Right lobe of liver (tissue), 4 donors: ENCODE results near the gene METTL22.

Source experiments
- POLR2A ChIP-seq: fragments of 450-650 bp; IDR thresholded peaks from one replicate; pipeline ENCODE4 v1.6.1; 2017; ENCODE audit warnings: antibody characterized with exemption, mild to moderate bottlenecking
- TF ChIP-seq, protein P1 (sequence below), 4 donors: fragments of 200-600 bp in 3 of 4; fragments of 450-650 bp in 1 of 4; IDR thresholded peaks; one replicate each; pipeline versions ENCODE4 v1.5.1 to v1.8.0; 2016 to 2022; ENCODE audit warnings: antibody characterized with exemption in 4 of 4, mild to moderate bottlenecking in 2 of 4
- donor health status: DM: no; HTN: no; CAD: no.
- donor health status: DM: no; HTN: no; CAD: no.
- donor health status: DM: no; HTN: yes; CAD: no.

DNA sequence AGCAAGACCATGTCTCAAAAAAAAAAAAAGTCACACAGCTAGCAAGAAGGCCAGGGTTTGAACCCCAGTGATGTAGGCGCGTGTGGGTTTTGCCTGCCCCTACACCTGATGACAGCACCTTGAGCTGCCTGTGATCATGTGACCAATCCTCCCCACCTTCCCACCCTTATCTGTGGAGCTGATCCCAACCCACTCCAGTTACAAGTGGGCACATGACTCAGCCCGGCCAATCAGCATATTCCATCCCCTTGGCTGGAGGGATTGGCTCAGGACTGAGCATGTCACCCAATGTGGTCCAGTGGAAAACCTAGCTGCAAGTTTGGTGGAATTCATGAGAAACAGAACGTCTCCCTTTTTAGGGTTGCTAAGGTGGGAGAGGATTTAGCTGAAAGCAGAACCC, 37.8 kb upstream of the METTL22 start:
- TF ChIP-seq POLR2A, result no peak
- TF ChIP-seq, protein P1, sequence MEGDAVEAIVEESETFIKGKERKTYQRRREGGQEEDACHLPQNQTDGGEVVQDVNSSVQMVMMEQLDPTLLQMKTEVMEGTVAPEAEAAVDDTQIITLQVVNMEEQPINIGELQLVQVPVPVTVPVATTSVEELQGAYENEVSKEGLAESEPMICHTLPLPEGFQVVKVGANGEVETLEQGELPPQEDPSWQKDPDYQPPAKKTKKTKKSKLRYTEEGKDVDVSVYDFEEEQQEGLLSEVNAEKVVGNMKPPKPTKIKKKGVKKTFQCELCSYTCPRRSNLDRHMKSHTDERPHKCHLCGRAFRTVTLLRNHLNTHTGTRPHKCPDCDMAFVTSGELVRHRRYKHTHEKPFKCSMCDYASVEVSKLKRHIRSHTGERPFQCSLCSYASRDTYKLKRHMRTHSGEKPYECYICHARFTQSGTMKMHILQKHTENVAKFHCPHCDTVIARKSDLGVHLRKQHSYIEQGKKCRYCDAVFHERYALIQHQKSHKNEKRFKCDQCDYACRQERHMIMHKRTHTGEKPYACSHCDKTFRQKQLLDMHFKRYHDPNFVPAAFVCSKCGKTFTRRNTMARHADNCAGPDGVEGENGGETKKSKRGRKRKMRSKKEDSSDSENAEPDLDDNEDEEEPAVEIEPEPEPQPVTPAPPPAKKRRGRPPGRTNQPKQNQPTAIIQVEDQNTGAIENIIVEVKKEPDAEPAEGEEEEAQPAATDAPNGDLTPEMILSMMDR (IDR thresholded peaks at IDR 0.05), result no peak
